Fibroblast of pulmonary artery (primary cell): ENCODE data around the gene CHPF.

ENCODE experiments used
- DNase-seq: peaks from one replicate; pipeline ENCODE4 v3.0.0-alpha.2; 2010; ENCODE audit warnings: low read depth
- H3K4me3 ChIP-seq: replicated peaks from 2 replicates; pipeline ENCODE4 v1.5.1; 2011; ENCODE audit warnings: low read depth, mild to moderate bottlenecking, control low read depth, low read length, moderate library complexity
- CTCF ChIP-seq: IDR thresholded peaks from 2 replicates; pipeline ENCODE4 v1.5.1; 2011; ENCODE audit warnings: mild to moderate bottlenecking, control low read depth, low read length, inconsistent platforms; ENCODE audit errors: missing control alignments

Gene CHPF

GRCh38 chr2:219571311-219572236 is 28.0 kb upstream of the CHPF start, which contains the start of gene OBSL1:
OBSL1 (minus strand) TSS chr2:219571539; CDS start chr2:219571232, 307 bp downstream.
- H3K4me3 ChIP-seq, result peak within 1 kb of the TSS; percentile 61
- no peak for TF ChIP-seq CTCF
- DNase-seq, result peak; percentile 79

DNA sequence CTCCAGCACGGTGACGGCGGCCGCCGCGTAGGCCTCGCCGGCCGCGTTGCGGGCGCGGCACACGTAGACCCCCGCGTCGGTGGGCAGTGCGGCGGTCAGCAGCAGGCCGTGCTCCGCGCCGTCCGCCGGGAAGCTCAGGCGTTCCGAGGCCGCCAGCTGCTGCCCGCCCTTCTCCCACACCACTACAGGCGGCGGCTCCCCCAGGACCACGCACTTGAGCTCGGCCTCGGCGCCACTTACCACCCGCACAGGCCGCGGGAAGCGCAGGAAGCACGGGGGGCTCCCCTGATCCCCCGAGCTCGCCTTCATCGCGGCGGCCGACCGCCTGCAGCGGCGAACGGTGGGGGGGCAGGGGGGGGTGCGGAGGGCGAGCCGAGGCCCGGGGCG is 27.3 kb upstream of the CHPF start:
- peak overlapping the region; percentile 61 for H3K4me3 ChIP-seq
- TF ChIP-seq CTCF, result no peak
- DNase-seq, result peak; percentile 30

DNA sequence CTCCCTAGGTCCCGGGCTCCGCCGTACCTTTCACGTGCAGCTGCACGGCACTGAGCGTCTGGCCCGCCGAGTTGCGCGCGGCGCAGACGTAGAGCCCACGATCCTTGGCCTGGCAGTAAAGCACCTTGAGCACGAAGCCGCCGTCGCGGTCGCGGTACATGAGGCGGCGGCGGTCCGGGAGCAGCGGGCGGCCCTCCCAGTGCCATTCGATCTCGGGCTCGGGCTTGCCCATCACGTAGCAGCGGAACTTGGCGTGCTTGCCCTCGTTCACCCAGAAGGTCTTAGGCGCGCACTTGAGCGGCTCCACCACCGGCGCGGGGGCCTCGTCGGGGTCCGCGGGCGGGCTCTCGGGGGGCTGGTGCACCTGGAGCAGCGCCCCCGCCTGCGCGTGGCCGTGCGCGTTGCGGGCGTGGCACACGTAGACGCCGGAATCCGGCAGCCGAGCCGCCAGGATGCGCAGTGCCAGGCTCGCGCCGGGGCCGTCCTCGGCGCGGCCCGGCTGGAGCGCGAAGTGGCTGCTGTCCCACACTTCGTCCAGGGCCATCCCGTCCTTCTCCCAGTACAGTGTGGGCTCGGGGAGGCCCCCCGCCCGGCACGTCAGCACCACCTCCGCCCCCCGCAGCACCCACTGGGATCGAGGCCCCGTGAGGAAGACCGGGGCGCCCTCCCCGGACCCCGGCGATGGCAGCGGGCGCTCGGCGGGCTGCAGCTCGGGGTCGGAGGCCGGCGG is 26.8 kb upstream of the CHPF start:
- H3K4me3 ChIP-seq, result peak overlapping the region; percentile 61
- no peak for TF ChIP-seq CTCF
- peak; percentile 29 for DNase-seq

GRCh38 chr2:219569635-219570034 is 26.0 kb upstream of the CHPF start:
- DNase-seq, result no peak
- TF ChIP-seq CTCF, result no peak
- peak overlapping the region; percentile 61 for H3K4me3 ChIP-seq

GRCh38 chr2:219569041-219569440 is 25.4 kb upstream of the CHPF start:
- DNase-seq, result no peak
- TF ChIP-seq CTCF, result no peak

DNA sequence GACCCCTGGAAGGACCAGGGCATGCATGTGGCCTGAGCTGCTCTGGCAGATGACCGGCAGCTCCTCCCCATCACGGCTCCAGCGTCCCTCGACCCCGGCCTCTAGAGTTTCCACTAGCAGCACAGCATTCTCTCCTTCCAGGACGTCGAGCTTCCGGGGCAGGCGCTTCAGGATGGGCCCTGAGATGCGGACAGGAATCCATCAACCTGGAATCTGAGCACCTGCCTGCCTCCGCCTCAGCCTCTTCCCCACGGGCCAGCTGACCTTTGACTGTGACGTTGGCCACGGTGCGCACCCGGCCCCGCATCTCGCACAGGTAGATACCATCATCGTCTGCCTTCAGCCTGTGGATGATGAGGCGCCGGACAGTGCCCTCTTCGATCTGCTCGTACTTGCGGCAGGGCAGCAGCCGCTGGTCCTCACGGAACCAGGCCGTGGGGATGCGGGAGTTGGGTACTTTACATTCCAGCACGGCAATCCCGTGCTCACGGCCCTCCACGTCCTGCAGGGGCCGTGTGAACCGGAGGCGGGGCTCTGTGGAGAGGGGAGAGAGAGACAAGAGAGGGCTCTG is 24.3 kb upstream of the CHPF start:
- no peak for DNase-seq
- TF ChIP-seq CTCF, result no peak
- H3K4me3 ChIP-seq, result no peak overlapping the region

More at GRCh38 chr2:219569041-219569440, 25.4 kb upstream of the CHPF start:
- H3K4me3 ChIP-seq, result no peak overlapping the region
